ENCODE results near the gene PAMR1. TPM values are rescaled to one million over a fixed set of nuclear protein-coding genes. Genes with fewer than 3 reads are reported as not detected.

The PAMR1 gene
- total RNA-seq, 4 donors from 2014 or later: 2.6 to 15.6 (median 6.0) TPM

- TF ChIP-seq, protein P1, sequence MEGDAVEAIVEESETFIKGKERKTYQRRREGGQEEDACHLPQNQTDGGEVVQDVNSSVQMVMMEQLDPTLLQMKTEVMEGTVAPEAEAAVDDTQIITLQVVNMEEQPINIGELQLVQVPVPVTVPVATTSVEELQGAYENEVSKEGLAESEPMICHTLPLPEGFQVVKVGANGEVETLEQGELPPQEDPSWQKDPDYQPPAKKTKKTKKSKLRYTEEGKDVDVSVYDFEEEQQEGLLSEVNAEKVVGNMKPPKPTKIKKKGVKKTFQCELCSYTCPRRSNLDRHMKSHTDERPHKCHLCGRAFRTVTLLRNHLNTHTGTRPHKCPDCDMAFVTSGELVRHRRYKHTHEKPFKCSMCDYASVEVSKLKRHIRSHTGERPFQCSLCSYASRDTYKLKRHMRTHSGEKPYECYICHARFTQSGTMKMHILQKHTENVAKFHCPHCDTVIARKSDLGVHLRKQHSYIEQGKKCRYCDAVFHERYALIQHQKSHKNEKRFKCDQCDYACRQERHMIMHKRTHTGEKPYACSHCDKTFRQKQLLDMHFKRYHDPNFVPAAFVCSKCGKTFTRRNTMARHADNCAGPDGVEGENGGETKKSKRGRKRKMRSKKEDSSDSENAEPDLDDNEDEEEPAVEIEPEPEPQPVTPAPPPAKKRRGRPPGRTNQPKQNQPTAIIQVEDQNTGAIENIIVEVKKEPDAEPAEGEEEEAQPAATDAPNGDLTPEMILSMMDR (IDR thresholded peaks at IDR 0.05; ENCODE audit: low read depth): no peak
Observed at GRCh38 chr11:35559949-35560348, 34.5 kb upstream of the PAMR1 start.

- TF ChIP-seq, protein P1 (IDR thresholded peaks at IDR 0.05; ENCODE audit: low read depth): no peak
Observed at GRCh38 chr11:35558513-35558912, 33.1 kb upstream of the PAMR1 start.

GRCh38 chr11:35555488-35555887 lies 30.1 kb upstream of the PAMR1 start:
- TF ChIP-seq, protein P1 (IDR thresholded peaks at IDR 0.05; ENCODE audit: low read depth): no peak

GRCh38 chr11:35554491-35555437 lies 29.3 kb upstream of the PAMR1 start:
- TF ChIP-seq, protein P1 (IDR thresholded peaks at IDR 0.05; ENCODE audit: low read depth): no peak

DNA sequence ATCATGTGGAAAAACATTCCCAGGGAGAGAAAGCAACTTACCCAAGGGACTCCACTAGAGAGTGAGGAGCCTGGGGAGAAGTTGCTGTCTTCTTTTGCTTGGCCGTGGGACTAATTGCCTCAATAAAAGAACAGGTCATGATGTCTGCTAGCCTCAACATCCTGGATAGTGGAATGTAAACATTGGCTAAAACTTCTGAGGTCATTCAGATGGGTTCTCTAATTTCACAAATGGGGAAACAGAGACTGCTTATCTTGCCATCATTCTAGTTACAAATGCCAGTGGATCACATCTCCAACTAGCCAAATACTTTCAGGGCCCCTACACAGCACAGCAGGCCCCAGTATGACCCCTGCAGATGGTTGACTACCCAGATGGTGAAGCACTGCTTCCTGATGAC lies 28.4 kb upstream of the PAMR1 start:
- TF ChIP-seq, protein P1 (IDR thresholded peaks at IDR 0.05; ENCODE audit: low read depth): no peak

GRCh38 chr11:35553021-35553420 lies 27.6 kb upstream of the PAMR1 start:
- TF ChIP-seq, protein P1 (IDR thresholded peaks at IDR 0.05; ENCODE audit: low read depth): no peak

DNA sequence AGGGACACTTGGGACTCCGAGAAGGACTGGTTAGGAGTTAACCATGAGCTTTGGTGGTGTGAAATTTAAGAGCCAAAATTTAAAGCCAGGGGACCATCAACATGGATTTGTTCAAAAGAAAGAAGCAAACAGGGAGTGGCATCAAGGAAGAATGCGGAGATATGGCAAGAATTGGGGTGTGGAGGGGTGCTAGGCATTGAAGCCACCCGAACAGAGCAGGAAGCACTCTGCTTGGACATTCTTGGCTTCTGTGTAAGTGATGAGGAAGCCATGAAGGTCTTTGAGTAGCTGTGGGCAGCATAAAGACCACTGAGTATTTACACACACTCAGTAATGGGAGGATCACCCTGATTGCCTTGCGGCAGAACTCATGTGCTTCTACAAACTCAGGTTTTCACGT lies 27.2 kb upstream of the PAMR1 start:
- TF ChIP-seq, protein P1 (IDR thresholded peaks at IDR 0.05; ENCODE audit: low read depth): no peak
